Neutrophil (primary cell): ENCODE data around the gene CFAP92.

Experiments
- H3K27ac ChIP-seq: fragments of 200-600 bp; sonication (generic); 2 replicates; pipeline ENCODE4 v1.5.1; 2016; ENCODE audit warnings: mild to moderate bottlenecking, moderate library complexity
- H3K27me3 ChIP-seq: fragments of 200-600 bp; sonication (generic); 2 replicates; pipeline ENCODE4 v1.6.0; 2016; ENCODE audit warnings: mild to moderate bottlenecking
- H3K36me3 ChIP-seq: fragments of 200-600 bp; sonication (generic); 2 replicates; pipeline ENCODE4 v1.5.1; 2017
- H3K4me1 ChIP-seq, 2 experiments: fragments of 200-600 bp in 1 of 2; sonication (generic) in 1 of 2; 1 replicate in 1 of 2; 2 replicates in 1 of 2; pipeline versions ENCODE4 v1.5.1 to v1.6.1; 2013 to 2016; ENCODE audit warnings: low read depth in 1 of 2, low read length in 1 of 2, mild to moderate bottlenecking in 1 of 2, moderate library complexity in 1 of 2; ENCODE audit not compliant: control insufficient read depth in 1 of 2, insufficient read depth in 1 of 2
- H3K4me3 ChIP-seq, 2 experiments: fragments of 200-600 bp in 1 of 2; sonication (generic) in 1 of 2; 1 replicate in 1 of 2; 2 replicates in 1 of 2; pipeline ENCODE4 v1.5.1; 2013 to 2016; ENCODE audit warnings: low read depth in 1 of 2, low read length in 1 of 2, mild to moderate bottlenecking in 1 of 2, moderate library complexity in 1 of 2
- H3K9me3 ChIP-seq: fragments of 200-600 bp; sonication (generic); 2 replicates; pipeline ENCODE4 v1.5.1; 2016
- CTCF ChIP-seq: fragments of 200-600 bp; sonication (generic); IDR thresholded peaks from 2 replicates; pipeline ENCODE4 v1.5.1; 2016; ENCODE audit warnings: antibody characterized with exemption

Gene CFAP92

DNA sequence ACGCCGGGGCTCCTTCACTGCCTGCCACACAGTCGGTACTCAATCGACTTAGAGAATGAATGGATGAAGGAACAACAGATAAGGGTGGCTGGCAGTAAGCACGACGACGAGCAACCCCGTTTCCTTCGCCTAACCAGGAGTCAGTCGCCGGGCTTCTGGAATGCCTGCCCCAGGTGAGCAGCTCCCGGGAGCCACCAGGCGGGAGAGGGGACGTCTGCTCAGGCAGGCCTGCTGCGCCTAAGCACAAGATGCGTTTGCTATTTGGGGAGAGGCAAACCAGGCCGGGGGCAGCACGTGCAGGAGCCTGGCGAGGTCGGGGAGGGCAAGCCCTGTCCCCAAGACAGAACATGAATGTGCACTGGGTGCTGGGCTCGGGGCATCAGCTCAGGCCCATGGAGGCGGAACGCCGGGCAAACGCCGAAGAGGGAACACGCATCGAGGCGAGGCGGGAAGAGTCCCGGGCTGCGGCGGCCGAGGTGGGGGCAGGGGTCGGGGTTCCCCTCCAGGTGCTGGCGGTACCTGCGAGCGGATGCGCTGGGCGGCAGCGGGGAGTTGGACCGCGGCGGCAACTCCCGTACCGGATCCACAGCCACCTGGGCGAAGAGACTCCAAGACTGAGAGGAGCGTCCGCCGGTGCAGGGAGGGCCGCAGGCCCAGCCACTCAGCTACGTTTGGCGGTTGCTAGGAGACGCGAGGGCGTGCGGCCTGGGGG lies at the start of gene CFAP92:
CFAP92 (minus strand) TSS at position 616 of the 712 bp plus-strand sequence. CDS start 772 bp downstream, outside the sequence.
- Histone ChIP-seq H3K4me3 (peak within 1 kb of the TSS; percentile 80 to 84), H3K4me1 (peaks cover 33 to 47% of the 10 kb centered on the region in 2 experiments), H3K9me3 (no peaks in the 10 kb centered on the region), H3K36me3 (no peaks in the 10 kb centered on the region), H3K27ac (peak within 1 kb of the TSS; percentile 95), H3K27me3 (peaks cover 41% of the 10 kb centered on the region)
- peak; percentile 31 for TF ChIP-seq CTCF

DNA sequence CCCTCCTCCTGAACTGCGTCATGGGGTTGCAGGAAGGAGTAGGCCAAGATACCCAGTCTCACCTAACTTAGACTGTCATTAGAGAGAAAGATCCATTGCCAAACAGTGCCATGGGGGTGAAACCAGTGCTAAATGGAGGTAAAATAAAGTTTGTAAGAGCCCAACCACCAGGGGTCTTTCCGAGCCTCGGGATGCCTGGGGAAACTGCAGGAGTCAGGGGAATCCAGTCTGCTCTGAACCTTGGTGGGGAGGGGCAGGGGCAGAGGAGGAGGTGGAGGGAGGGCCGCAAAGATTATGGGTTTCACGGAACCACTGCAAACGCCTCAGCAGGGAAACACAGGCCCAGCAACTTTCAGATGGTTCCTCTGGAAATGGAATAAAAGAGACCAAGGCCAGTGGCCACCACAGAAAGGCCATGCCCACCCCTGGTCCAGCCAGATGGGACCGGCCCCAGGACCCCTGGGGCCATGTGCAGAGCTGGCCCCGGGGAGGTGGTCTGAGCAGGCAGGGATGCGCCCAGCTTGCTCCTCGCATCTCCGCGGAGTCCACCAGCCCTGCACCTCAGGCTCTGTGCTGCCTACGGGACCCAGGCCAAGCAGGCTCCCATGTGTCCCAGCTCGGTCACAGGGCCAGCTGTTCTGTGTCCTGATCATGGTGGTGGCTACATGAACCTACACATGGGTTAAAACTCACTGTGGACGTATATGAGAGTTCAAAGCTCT lies 46.9 kb upstream of the CFAP92 start:
- Histone ChIP-seq H3K36me3 (no peaks in the 10 kb centered on the region), H3K4me3 (no peak overlapping the region), H3K9me3 (no peaks in the 10 kb centered on the region), H3K27me3 (peaks cover 54% of the 10 kb centered on the region), H3K27ac (no peak overlapping the region), H3K4me1 (peaks cover 4% of the 10 kb centered on the region in 2 experiments)
- no peak for TF ChIP-seq CTCF

DNA sequence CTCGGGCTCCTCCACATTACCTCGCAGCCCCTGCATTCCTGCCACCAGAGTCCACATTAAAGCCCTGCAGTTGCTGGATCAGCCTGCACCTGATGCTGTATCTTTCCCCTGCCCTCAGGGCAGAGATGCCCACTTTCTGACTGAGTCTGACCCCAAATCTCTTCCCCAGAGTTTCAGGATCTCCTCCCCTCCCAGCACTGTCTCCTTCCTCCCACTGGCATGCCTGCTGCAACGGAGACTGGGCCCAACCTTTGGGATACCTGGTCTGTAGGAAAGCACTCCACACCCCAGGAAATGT lies 46.1 kb upstream of the CFAP92 start:
- Histone ChIP-seq H3K9me3 (no peaks in the 10 kb centered on the region), H3K4me1 (no peaks in the 10 kb centered on the region), H3K27me3 (peaks cover 46% of the 10 kb centered on the region), H3K4me3 (no peak overlapping the region), H3K36me3 (no peaks in the 10 kb centered on the region), H3K27ac (no peak overlapping the region)
- no peak for TF ChIP-seq CTCF

GRCh38 chr3:129039271-129040038 lies 45.6 kb upstream of the CFAP92 start:
- Histone ChIP-seq H3K27ac (no peak overlapping the region), H3K27me3 (peaks cover 41% of the 10 kb centered on the region), H3K4me1 (no peaks in the 10 kb centered on the region), H3K36me3 (no peaks in the 10 kb centered on the region), H3K9me3 (no peaks in the 10 kb centered on the region), H3K4me3 (no peak overlapping the region)
- TF ChIP-seq CTCF, result no peak

GRCh38 chr3:129038121-129038855 lies 44.4 kb upstream of the CFAP92 start:
- Histone ChIP-seq H3K4me3 (no peak overlapping the region), H3K27me3 (peaks cover 29% of the 10 kb centered on the region), H3K36me3 (no peaks in the 10 kb centered on the region), H3K27ac (no peak overlapping the region), H3K9me3 (no peaks in the 10 kb centered on the region), H3K4me1 (no peaks in the 10 kb centered on the region)
- TF ChIP-seq CTCF, result no peak
